Testis (tissue), 3 donors: ENCODE data around the gene ADISSP. TPM values are rescaled to one million over a fixed set of nuclear protein-coding genes. Genes with fewer than 3 reads are reported as not detected.

Experiments used
- DNase-seq: peaks from one replicate; pipeline ENCODE4 v3.0.0-alpha.2; 2019
- H3K27ac ChIP-seq, 2 donors: fragments of 200-600 bp; sonication (generic); one replicate each; pipeline ENCODE4 v1.5.1; 2019
- H3K27me3 ChIP-seq: fragments of 200-600 bp; sonication (generic); one replicate; pipeline ENCODE4 v1.5.1; 2019
- H3K36me3 ChIP-seq: fragments of 200-600 bp; sonication (generic); one replicate; pipeline ENCODE4 v1.5.1; 2017; ENCODE audit warnings: low read depth; ENCODE audit errors: missing control alignments
- H3K4me1 ChIP-seq: fragments of 200-600 bp; sonication (generic); one replicate; pipeline ENCODE4 v1.5.1; 2019
- H3K4me3 ChIP-seq, 2 donors: fragments of 200-600 bp; sonication (generic); one replicate each; pipeline ENCODE4 v1.5.1; 2017 to 2019
- H3K9me3 ChIP-seq: fragments of 200-600 bp; sonication (generic); one replicate; pipeline ENCODE4 v1.5.1; 2017
- CTCF ChIP-seq, 3 experiments: fragments of 450-650 bp in 2 of 3; fragments of 200-600 bp in 1 of 3; sonication (generic) in 1 of 3; IDR thresholded peaks; one replicate each; pipeline ENCODE4 v1.5.1; 2016 to 2019; ENCODE audit warnings: antibody characterized with exemption in 3 of 3, mild to moderate bottlenecking in 2 of 3, moderate library complexity in 1 of 3
- POLR2A ChIP-seq: fragments of 450-650 bp; IDR thresholded peaks from one replicate; pipeline ENCODE4 v1.6.1; 2017; ENCODE audit warnings: antibody characterized with exemption, mild to moderate bottlenecking, moderate library complexity
- WGBS, 2 donors: methylation state at CpG; one replicate each; pipeline ENCODE4 v1.1.5; 2018; 5-methylcytosine and 5-hydroxymethylcytosine counted together
- intact Hi-C: fragments of 100-400 bp; cut with DNase I; formaldehyde crosslinking; loops from one replicate; pipeline ENCODE4 v1.15.1; 2023; ENCODE audit warnings: low total_unique reads
- polyA plus RNA-seq: library from polyadenylated mRNA; stranded (reverse); fragments of 350-450 nt; fragmentation: Illumina TruSeq; extraction: RNeasy Lipid Tissue Mini Kit (QIAGEN cat#74804); gene quantifications from one replicate; pipeline ENCODE4 v1.2.3, GENCODE V29; 2014; ENCODE audit warnings: low read depth, low replicate concordance; ENCODE audit not compliant: insufficient read depth
- total RNA-seq, 2 donors: library from RNA; depleted of rRNA; stranded (reverse); fragments of >200 nt; gene quantifications; one replicate each; pipeline ENCODE4 v1.2.3, GENCODE V29; 2016

The ADISSP gene
- total and polyA plus RNA-seq, 3 donors from 2014 or later = 17.6 to 36.5 (median 19.7) TPM

GRCh38 chr20:3751305-3751674, 16.3 kb downstream of the ADISSP start:
- H3K4me1 ChIP-seq = no peaks in the 10 kb centered on the region
- no peak for DNase-seq
- 56 to 62% methylated on average over 5 to 15 of the region's 31 CpGs for WGBS, 2 donors
- H3K9me3 ChIP-seq = no peaks in the 10 kb centered on the region
- no peak overlapping the region for H3K27ac ChIP-seq
- peak overlapping the region; percentile 15 to 53 for H3K4me3 ChIP-seq
- H3K36me3 ChIP-seq = no peaks in the 10 kb centered on the region
- intact Hi-C loops = no loop called here
- no peaks in the 10 kb centered on the region for H3K27me3 ChIP-seq
- no peak for TF ChIP-seq POLR2A
- TF ChIP-seq CTCF (IDR thresholded peaks at IDR 0.05) = no peak

DNA sequence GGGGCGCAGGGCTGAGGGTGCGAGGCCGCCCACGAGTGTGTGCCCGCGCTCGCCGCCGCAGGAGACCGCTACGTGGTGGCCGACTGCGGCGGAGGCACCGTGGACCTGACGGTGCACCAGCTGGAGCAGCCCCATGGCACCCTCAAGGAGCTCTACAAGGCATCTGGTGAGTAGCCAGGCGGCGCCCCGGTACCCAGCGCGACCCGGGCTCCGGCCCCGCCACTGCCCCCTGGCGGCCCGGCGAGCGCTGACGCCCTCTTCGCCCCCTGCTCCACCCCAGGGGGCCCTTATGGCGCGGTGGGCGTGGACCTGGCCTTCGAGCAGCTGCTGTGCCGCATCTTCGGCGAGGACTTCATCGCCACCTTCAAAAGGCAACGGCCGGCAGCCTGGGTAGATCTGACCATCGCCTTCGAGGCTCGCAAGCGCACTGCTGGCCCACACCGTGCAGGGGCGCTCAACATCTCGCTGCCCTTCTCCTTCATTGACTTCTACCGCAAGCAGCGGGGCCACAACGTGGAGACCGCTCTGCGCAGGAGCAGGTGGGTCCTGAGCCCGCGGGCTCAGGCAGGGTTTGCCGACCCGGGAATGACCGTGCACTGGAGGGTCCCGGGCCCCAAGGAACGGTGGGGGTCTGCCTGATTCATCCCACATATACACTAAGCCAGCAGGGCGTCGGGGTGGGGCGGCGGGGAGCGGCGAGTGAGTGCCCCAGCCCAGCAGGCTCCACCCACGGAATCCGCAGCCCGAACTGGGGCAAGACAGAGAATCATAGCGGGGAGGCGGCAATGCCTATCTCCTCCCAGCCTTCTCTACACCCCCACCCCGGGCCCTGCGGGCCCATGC, 17.6 kb downstream of the ADISSP start:
- H3K4me3 ChIP-seq = peak overlapping the region; percentile 9 to 37
- intact Hi-C loops = no loop called here
- no peaks in the 10 kb centered on the region for H3K4me1 ChIP-seq
- peak; percentile 60 for DNase-seq
- no peaks in the 10 kb centered on the region for H3K27me3 ChIP-seq
- H3K27ac ChIP-seq = no peak overlapping the region
- WGBS, 2 donors = 47 to 60% methylated on average over 1 to 51 of the region's 72 CpGs
- H3K9me3 ChIP-seq = no peaks in the 10 kb centered on the region
- H3K36me3 ChIP-seq = no peaks in the 10 kb centered on the region
- peak in 2 of 3 experiments; percentile 65 to 66 for TF ChIP-seq CTCF (IDR thresholded peaks at IDR 0.05)
- no peak for TF ChIP-seq POLR2A

- Histone ChIP-seq H3K9me3 (no peaks in the 10 kb centered on the region), H3K27ac (no peak overlapping the region), H3K4me1 (no peaks in the 10 kb centered on the region), H3K27me3 (no peaks in the 10 kb centered on the region), H3K4me3 (peak overlapping the region; percentile 9 to 37), H3K36me3 (no peaks in the 10 kb centered on the region)
- TF ChIP-seq CTCF (IDR thresholded peaks at IDR 0.05) (no peak), POLR2A (no peak)
- intact Hi-C loops = no loop called here
- DNase-seq = no peak
- WGBS, 2 donors = 45 to 48% methylated on average over 17 to 24 of the region's 24 CpGs
Observed at GRCh38 chr20:3749087-3749688, 18.4 kb downstream of the ADISSP start.

GRCh38 chr20:3748073-3748472, 19.5 kb downstream of the ADISSP start:
- Histone ChIP-seq H3K4me1 (no peaks in the 10 kb centered on the region), H3K36me3 (no peaks in the 10 kb centered on the region), H3K4me3 (no peak overlapping the region), H3K27me3 (no peaks in the 10 kb centered on the region), H3K9me3 (no peaks in the 10 kb centered on the region), H3K27ac (no peak overlapping the region)
- intact Hi-C loops = no loop called here
- no peak for DNase-seq
- 80 to 90% methylated on average over 2 to 15 of the region's 16 CpGs for WGBS, 2 donors
- TF ChIP-seq CTCF (IDR thresholded peaks at IDR 0.05) (no peak), POLR2A (no peak)
